ENCODE data around the gene KIF26A. TPM values are rescaled to one million over a fixed set of nuclear protein-coding genes. Genes with fewer than 3 reads are reported as not detected.

Gene KIF26A
- total and polyA plus RNA-seq, 8 donors, result 3.6 to 13.2 (median 7.1) TPM

DNA sequence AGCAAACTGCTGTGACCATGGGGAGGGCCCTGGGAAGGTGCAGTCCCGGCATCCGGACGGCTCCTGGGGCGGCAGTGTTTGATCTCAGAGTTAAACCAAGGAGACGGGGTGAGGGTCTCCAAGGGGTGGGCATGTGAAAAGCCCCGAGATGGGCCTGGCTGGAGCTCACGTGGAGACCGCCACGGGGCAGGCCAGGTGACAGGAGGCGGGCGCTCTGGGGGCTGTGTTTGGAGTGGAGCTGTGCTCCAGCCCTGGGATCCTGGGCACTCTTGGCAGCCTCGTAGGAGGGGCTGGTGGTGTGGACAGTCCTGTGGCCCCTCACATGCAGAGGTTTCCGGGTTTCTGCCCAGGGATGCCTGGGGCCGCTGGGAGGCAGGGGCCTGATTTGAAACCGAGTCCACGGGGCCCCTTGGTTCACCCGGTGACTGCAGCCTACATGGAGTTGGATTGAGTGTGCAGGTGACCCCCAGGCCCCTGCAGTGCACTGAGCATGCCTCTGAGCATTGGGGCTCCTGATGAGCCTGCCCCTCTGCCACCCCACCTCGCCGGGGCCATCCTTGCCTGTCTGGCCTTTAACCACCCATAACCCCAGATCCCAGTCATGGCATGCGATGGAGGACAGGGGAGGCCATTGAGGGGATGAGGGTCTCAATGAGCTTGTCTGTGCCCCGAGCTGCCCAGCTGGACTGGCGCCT is 8.4 kb downstream of the KIF26A start:
- intact Hi-C loops (cut with DNase I), result loop anchor here in 2 of 3 donors (10.0 kb wide), 2 partner anchors 418 to 498 kb away; no protein-coding TSS in a partner anchor
- TF ChIP-seq, protein P1, sequence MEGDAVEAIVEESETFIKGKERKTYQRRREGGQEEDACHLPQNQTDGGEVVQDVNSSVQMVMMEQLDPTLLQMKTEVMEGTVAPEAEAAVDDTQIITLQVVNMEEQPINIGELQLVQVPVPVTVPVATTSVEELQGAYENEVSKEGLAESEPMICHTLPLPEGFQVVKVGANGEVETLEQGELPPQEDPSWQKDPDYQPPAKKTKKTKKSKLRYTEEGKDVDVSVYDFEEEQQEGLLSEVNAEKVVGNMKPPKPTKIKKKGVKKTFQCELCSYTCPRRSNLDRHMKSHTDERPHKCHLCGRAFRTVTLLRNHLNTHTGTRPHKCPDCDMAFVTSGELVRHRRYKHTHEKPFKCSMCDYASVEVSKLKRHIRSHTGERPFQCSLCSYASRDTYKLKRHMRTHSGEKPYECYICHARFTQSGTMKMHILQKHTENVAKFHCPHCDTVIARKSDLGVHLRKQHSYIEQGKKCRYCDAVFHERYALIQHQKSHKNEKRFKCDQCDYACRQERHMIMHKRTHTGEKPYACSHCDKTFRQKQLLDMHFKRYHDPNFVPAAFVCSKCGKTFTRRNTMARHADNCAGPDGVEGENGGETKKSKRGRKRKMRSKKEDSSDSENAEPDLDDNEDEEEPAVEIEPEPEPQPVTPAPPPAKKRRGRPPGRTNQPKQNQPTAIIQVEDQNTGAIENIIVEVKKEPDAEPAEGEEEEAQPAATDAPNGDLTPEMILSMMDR (IDR thresholded peaks at IDR 0.05), result no peak
- FAIRE-seq (no peak), DNase-seq (peak in 2 of 6 donors; percentile 50 to 65), ATAC-seq (no peak)
- no peaks in the 10 kb centered on the region for H3K27me3 ChIP-seq
- no peak overlapping the region for H3K27ac ChIP-seq
- no peaks in the 10 kb centered on the region for H3K36me3 ChIP-seq
- no peaks in the 10 kb centered on the region for H3K9me3 ChIP-seq
- WGBS, 2 donors, result 73 to 86% methylated on average over 22 of the region's 22 CpGs
- peaks cover 0 to 22% (median 5%) of the 10 kb centered on the region in 3 donors for H3K4me1 ChIP-seq
- H3K4me3 ChIP-seq, result no peak overlapping the region

DNA sequence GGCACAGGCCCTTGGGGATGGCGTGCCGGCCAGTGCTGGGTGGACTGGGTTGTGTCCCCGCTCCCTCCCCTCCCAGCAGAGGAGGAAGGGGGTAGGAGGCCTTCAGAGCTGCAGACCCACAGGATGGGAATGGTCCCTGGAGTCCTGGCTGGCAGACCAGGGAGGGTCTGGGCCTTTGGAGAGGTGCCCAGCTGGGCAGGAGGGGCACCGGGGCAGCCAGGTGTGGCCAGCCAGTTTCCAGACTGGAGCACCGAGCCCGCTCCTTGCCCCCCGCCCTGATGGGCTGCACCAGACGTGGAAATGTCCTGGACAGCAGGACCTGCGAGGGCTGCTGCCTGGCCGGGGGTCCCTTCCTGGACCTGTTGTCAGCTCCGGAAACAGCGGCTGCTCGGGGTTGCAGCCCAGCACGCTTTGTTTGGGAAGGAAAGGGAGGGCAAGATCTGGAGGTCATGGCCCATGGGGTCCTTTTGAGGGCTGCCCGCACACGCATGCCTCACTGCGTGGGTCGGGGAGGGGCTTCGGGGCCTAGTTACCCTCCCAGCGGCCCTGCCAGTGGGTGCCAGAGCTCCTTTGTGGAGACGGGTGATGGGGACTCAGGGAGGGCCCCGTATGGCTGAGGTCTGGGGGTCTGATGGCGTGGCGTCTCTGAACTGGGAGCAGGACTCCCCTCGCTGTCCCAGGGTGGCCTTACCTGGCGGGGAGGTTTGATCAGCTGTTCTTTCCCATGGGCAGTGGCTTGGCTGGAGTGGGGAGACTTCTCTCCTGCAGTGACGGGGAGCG is 9.1 kb downstream of the KIF26A start:
- Histone ChIP-seq H3K9me3 (no peaks in the 10 kb centered on the region), H3K27ac (peak overlapping the region in 2 of 4 donors; percentile 8 to 60), H3K27me3 (no peaks in the 10 kb centered on the region), H3K36me3 (no peaks in the 10 kb centered on the region), H3K4me3 (peak overlapping the region in 1 of 4 donors; percentile 5), H3K4me1 (peaks cover 0 to 22% (median 5%) of the 10 kb centered on the region in 3 donors)
- no peak for FAIRE-seq
- peak in 2 of 4 donors; percentile 9 to 56 for ATAC-seq
- 56 to 59% methylated on average over 28 of the region's 28 CpGs for WGBS, 2 donors
- DNase-seq, result peak in 5 of 6 donors; percentile 43 to 75 (median 54)
- intact Hi-C loops (cut with DNase I), result loop anchor here in 2 of 3 donors (10.0 kb wide), 2 partner anchors 417 to 497 kb away; no protein-coding TSS in a partner anchor
- TF ChIP-seq, protein P1 (IDR thresholded peaks at IDR 0.05), result no peak

DNA sequence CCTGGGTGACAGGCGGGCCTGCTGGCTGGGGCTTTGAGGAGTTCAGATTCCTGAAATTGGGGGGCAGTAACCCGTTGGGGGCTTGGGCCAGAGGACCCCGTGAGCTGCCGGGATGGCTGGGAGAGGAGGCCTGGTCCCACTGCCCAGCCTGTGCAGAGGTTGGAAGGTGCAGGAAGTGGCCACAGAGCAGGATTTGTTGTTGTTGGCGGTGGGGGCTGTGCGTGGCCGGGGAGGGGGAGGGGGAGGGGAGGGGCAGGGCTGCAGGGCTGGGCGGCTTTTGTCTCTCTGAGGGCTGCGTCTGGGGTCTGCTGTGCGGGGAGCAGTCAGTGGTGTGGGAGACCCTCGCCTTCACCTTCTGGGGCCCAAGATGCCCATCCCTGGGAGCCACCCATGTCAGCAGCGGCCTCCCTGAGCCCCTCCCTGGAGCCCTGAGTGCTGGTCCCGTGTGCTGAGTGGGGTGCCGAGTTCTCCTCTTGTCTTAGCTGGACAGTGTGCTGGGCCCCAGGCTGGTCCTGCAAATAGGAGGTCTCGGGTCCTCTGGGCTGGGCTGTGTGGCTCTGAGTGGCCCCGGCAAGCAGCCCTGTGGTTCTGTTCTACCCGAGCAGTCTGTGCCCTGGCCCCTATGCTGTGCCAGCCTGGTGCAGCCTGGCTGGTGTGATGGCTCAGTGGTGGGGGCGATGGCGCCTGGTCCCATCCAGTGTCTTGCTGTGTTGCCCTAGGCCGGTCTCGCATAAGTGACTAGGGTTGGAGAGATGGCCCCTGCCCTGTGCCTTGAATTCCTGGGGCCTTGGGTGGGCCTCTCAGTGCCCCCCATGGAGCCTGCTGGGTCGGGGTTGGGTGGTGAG is 10.3 kb downstream of the KIF26A start:
- intact Hi-C loops (cut with DNase I), result loop anchor here in 2 of 3 donors (10.0 kb wide), 2 partner anchors 416 to 496 kb away; no protein-coding TSS in a partner anchor
- FAIRE-seq, result no peak
- H3K27me3 ChIP-seq, result no peaks in the 10 kb centered on the region
- peak in 2 of 4 donors; percentile 6 to 7 for ATAC-seq
- H3K36me3 ChIP-seq, result no peaks in the 10 kb centered on the region
- peak overlapping the region in 1 of 4 donors; percentile 12 for H3K4me3 ChIP-seq
- TF ChIP-seq, protein P1 (IDR thresholded peaks at IDR 0.05), result no peak
- peak overlapping the region in 2 of 4 donors; percentile 22 to 60 for H3K27ac ChIP-seq
- H3K4me1 ChIP-seq, result peaks cover 0 to 22% (median 5%) of the 10 kb centered on the region in 3 donors
- H3K9me3 ChIP-seq, result no peaks in the 10 kb centered on the region
- WGBS, 2 donors, result 50 to 65% methylated on average over 18 to 22 of the region's 22 CpGs
- DNase-seq, result peak in 3 of 6 donors; percentile 29 to 68 (median 54)

DNA sequence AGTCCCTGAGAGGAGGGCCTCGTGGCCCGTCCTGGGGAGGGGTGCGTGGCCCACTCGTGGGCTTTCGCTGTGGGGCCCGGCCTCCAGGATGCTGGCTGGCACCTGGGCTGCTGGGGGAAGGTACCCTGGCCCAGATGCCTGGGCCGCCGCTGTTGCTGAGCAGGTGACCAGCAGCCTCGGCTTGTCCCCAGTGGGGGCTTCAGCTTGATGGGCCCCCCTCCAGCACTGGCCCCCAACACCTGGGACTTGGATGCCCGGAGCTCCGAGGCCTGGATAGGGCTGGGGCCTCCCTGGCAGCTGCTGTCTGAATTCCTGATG is 10.8 kb downstream of the KIF26A start:
- TF ChIP-seq, protein P1 (IDR thresholded peaks at IDR 0.05), result no peak
- Histone ChIP-seq H3K9me3 (no peaks in the 10 kb centered on the region), H3K36me3 (no peaks in the 10 kb centered on the region), H3K4me3 (peak overlapping the region in 1 of 4 donors; percentile 12), H3K27me3 (no peaks in the 10 kb centered on the region), H3K27ac (peak overlapping the region in 2 of 4 donors; percentile 22 to 60), H3K4me1 (peaks cover 0 to 22% (median 5%) of the 10 kb centered on the region in 3 donors)
- DNase-seq (peak in 2 of 6 donors; percentile 32 to 64), FAIRE-seq (no peak), ATAC-seq (no peak)
- intact Hi-C loops (cut with DNase I), result loop anchor here in 2 of 3 donors (10.0 kb wide), 2 partner anchors 416 to 496 kb away; no protein-coding TSS in a partner anchor
- WGBS, 2 donors, result 57 to 80% methylated on average over 7 to 11 of the region's 11 CpGs
